Naive thymus-derived CD4-positive, alpha-beta T cell (primary cell): ENCODE data around the gene WDR27. TPM values are rescaled to one million over a fixed set of nuclear protein-coding genes. Genes with fewer than 3 reads are reported as not detected.
"Not testable (repeated sequence)": the region's sequence is repeated elsewhere in the genome, so short reads cannot be mapped to it uniquely, and the experiment has no call there.

Experiments used
- ATAC-seq: fragments of 150-1000 bp; cut with Tn5 transposase; 2 replicates; pipeline ENCODE4 v1.10.0; 2021; ENCODE audit warnings: mild to moderate bottlenecking, moderate library complexity
- CTCF ChIA-PET: fragments of 350-600 bp; sonication (Branson Sonifier 250); formaldehyde crosslinking; loops from one replicate; lab custom pipeline; 2021; ENCODE audit warnings: antibody characterized with exemption; lab: Charles Lee
- POLR2A ChIA-PET: fragments of 350-600 bp; sonication (Branson Sonifier 250); formaldehyde crosslinking; loops from one replicate; lab custom pipeline; 2021; ENCODE audit warnings: antibody characterized with exemption, inconsistent platforms; lab: Charles Lee
- DNase-seq, 9 donors: peaks; one replicate each; pipeline versions ENCODE4 v3.0.0 to v3.0.0-alpha.2; 2020 to 2022; ENCODE audit warnings: mixed read lengths in 1 of 9
- H3K27ac ChIP-seq: one replicate; pipeline ENCODE4 v1.7.0; 2013; ENCODE audit warnings: mild to moderate bottlenecking, low read depth, low read length, moderate library complexity
- H3K27me3 ChIP-seq, 2 donors: one replicate each; pipeline ENCODE4 v1.7.0; 2013; ENCODE audit warnings: low read length in 2 of 2, mild to moderate bottlenecking in 2 of 2, moderate library complexity in 2 of 2; ENCODE audit not compliant: control insufficient read depth in 2 of 2, insufficient read depth in 2 of 2
- H3K36me3 ChIP-seq, 3 experiments: 1 replicate in 2 of 3; 2 replicates in 1 of 3; pipeline ENCODE4 v1.7.0; 2013; ENCODE audit warnings: low read length in 3 of 3, mild to moderate bottlenecking in 3 of 3, moderate library complexity in 1 of 3; ENCODE audit not compliant: insufficient read depth in 3 of 3, control insufficient read depth in 2 of 3
- H3K4me1 ChIP-seq, 2 donors: one replicate each; pipeline ENCODE4 v1.7.0; 2013; ENCODE audit warnings: low read length in 2 of 2, mild to moderate bottlenecking in 2 of 2, moderate library complexity in 1 of 2; ENCODE audit not compliant: control insufficient read depth in 2 of 2, insufficient read depth in 2 of 2
- H3K4me3 ChIP-seq: 2 replicates; pipeline ENCODE4 v1.7.0; 2013; ENCODE audit warnings: mild to moderate bottlenecking, low read length
- H3K9me3 ChIP-seq, 3 experiments: 1 replicate in 2 of 3; 2 replicates in 1 of 3; pipeline ENCODE4 v1.7.0; 2013; ENCODE audit warnings: low read length in 3 of 3; ENCODE audit not compliant: control insufficient read depth in 2 of 3
- H3K27ac Mint-ChIP-seq, 9 donors: one replicate each; pipeline ENCODE4 v1.8.0; 2020 to 2022; ENCODE audit warnings: mixed read lengths in 9 of 9, mild to moderate bottlenecking in 8 of 9, moderate library complexity in 5 of 9, inconsistent platforms in 2 of 9
- H3K27me3 Mint-ChIP-seq, 5 donors: one replicate each; pipeline ENCODE4 v1.8.0; 2021 to 2022; ENCODE audit warnings: mixed read lengths in 5 of 5, mild to moderate bottlenecking in 1 of 5
- H3K36me3 Mint-ChIP-seq, 5 donors: one replicate each; pipeline ENCODE4 v1.8.0; 2020 to 2022; ENCODE audit warnings: mixed read lengths in 5 of 5, mild to moderate bottlenecking in 3 of 5, inconsistent platforms in 1 of 5
- H3K4me1 Mint-ChIP-seq, 7 donors: one replicate each; pipeline ENCODE4 v1.8.0; 2020 to 2022; ENCODE audit warnings: mixed read lengths in 7 of 7, mild to moderate bottlenecking in 3 of 7, inconsistent platforms in 1 of 7
- H3K4me3 Mint-ChIP-seq, 10 donors: one replicate each; pipeline ENCODE4 v1.8.0; 2020 to 2022; ENCODE audit warnings: mild to moderate bottlenecking in 10 of 10, mixed read lengths in 10 of 10, moderate library complexity in 6 of 10, inconsistent platforms in 2 of 10
- H3K9me3 Mint-ChIP-seq, 11 donors: one replicate each; pipeline ENCODE4 v1.8.0; 2020 to 2022; ENCODE audit warnings: mixed read lengths in 11 of 11, mild to moderate bottlenecking in 4 of 11, inconsistent platforms in 1 of 11, moderate library complexity in 1 of 11
- intact Hi-C, 2 donors: fragments of 100-400 bp; cut with micrococcal nuclease; formaldehyde crosslinking; loops; one replicate each; pipeline ENCODE4 v1.15.1; 2023
- polyA plus RNA-seq, 2 donors: library from polyadenylated mRNA; unstranded; fragments of 300-500 nt; fragmentation: Illumina TruSeq; gene quantifications; one replicate each; pipeline ENCODE4 v1.2.3, GENCODE V29; 2021
- total RNA-seq, 6 experiments: library from RNA in 5 of 6; stranded (reverse) in 5 of 6; gene quantifications; 1 replicate in 5 of 6; 2 replicates in 1 of 6; pipeline ENCODE4 v1.2.3 and lab custom pipeline; 2021 to 2026

Gene WDR27
- total and polyA plus RNA-seq, 7 experiments from 2014 or later, result 6.7 to 89.0 (median 36.0) TPM

GRCh38 chr6:169618526-169619490 lies 83.0 kb downstream of the WDR27 start:
- ChIA-PET POLR2A (no interaction called here), CTCF (interaction anchor here (0.7 kb wide), 1 partner anchor 25 kb away, joined by 3 read pairs; no protein-coding TSS in a partner anchor)
- no peaks in the 10 kb centered on the region for H3K9me3 ChIP-seq
- no peaks in the 10 kb centered on the region for H3K4me1 ChIP-seq
- Mint-ChIP-seq H3K9me3 (peaks cover 0 to 15% (median 6%) of the 10 kb centered on the region in 11 donors), H3K27me3 (no peaks in the 10 kb centered on the region), H3K36me3 (peaks cover 0 to 33% (median 18%) of the 10 kb centered on the region in 5 donors), H3K4me1 (peaks cover 0 to 4% (median 0%) of the 10 kb centered on the region in 7 donors), H3K4me3 (no peak overlapping the region), H3K27ac (peak overlapping the region in 1 of 9 donors; percentile 3)
- DNase-seq, result no peak
- H3K36me3 ChIP-seq, result no peaks in the 10 kb centered on the region
- no peak overlapping the region for H3K27ac ChIP-seq
- H3K4me3 ChIP-seq, result no peak overlapping the region
- intact Hi-C loops, result no loop called here
- H3K27me3 ChIP-seq, result no peaks in the 10 kb centered on the region
- ATAC-seq, result no peak

- peaks cover 0 to 38% (median 24%) of the 10 kb centered on the region in 5 donors for H3K36me3 Mint-ChIP-seq
- CTCF ChIA-PET, result no interaction called here
- H3K9me3 Mint-ChIP-seq, result peaks cover 0 to 15% (median 6%) of the 10 kb centered on the region in 11 donors
- POLR2A ChIA-PET, result no interaction called here
- ATAC-seq, result no peak
- no peaks in the 10 kb centered on the region for H3K27me3 Mint-ChIP-seq
- Histone ChIP-seq H3K27ac (no peak overlapping the region), H3K36me3 (no peaks in the 10 kb centered on the region), H3K27me3 (no peaks in the 10 kb centered on the region), H3K4me1 (no peaks in the 10 kb centered on the region), H3K9me3 (no peaks in the 10 kb centered on the region), H3K4me3 (no peak overlapping the region)
- no peak overlapping the region for H3K4me3 Mint-ChIP-seq
- DNase-seq, result no peak
- intact Hi-C loops, result no loop called here
- H3K27ac Mint-ChIP-seq, result no peak overlapping the region
- peaks cover 0 to 4% (median 0%) of the 10 kb centered on the region in 7 donors for H3K4me1 Mint-ChIP-seq
These were observed 84.3 kb downstream of the WDR27 start for GRCh38 chr6:169617562-169617961.

- POLR2A ChIA-PET, H3K27ac Mint-ChIP-seq, ATAC-seq, H3K27me3 Mint-ChIP-seq, H3K9me3 ChIP-seq, H3K27me3 ChIP-seq, H3K4me3 Mint-ChIP-seq, DNase-seq, H3K4me1 Mint-ChIP-seq, H3K4me1 ChIP-seq, H3K27ac ChIP-seq, intact Hi-C loops, CTCF ChIA-PET, H3K36me3 ChIP-seq, H3K4me3 ChIP-seq: not testable (repeated sequence)
- H3K36me3 Mint-ChIP-seq, result peaks cover 0 to 65% (median 55%) of the 10 kb centered on the region in 5 donors
- H3K9me3 Mint-ChIP-seq, result peaks cover 0 to 26% (median 2%) of the 10 kb centered on the region in 11 donors
These were observed 93.2 kb downstream of the WDR27 start for GRCh38 chr6:169608609-169609008.

- H3K27me3 Mint-ChIP-seq, result no peaks in the 10 kb centered on the region
- intact Hi-C loops, result no loop called here
- peaks cover 3 to 80% (median 76%) of the 10 kb centered on the region in 5 donors for H3K36me3 Mint-ChIP-seq
- no peak overlapping the region for H3K27ac Mint-ChIP-seq
- peaks cover 0 to 26% (median 4%) of the 10 kb centered on the region in 11 donors for H3K9me3 Mint-ChIP-seq
- POLR2A ChIA-PET, result no interaction called here
- H3K4me1 ChIP-seq, result no peaks in the 10 kb centered on the region
- H3K9me3 ChIP-seq, result no peaks in the 10 kb centered on the region
- peaks cover 0 to 3% (median 0%) of the 10 kb centered on the region in 3 experiments for H3K36me3 ChIP-seq
- peaks cover 0 to 4% (median 0%) of the 10 kb centered on the region in 7 donors for H3K4me1 Mint-ChIP-seq
- no peak overlapping the region for H3K27ac ChIP-seq
- ATAC-seq, result no peak
- no peak for DNase-seq
- no peaks in the 10 kb centered on the region for H3K27me3 ChIP-seq
- no peak overlapping the region for H3K4me3 Mint-ChIP-seq
- H3K4me3 ChIP-seq, result no peak overlapping the region
- CTCF ChIA-PET, result no interaction called here
These were observed 97.8 kb downstream of the WDR27 start for GRCh38 chr6:169604076-169604475.

GRCh38 chr6:169601129-169601528 lies 100.7 kb downstream of the WDR27 start:
- CTCF ChIA-PET, POLR2A ChIA-PET, H3K4me1 Mint-ChIP-seq, H3K36me3 ChIP-seq, H3K4me1 ChIP-seq, H3K27me3 ChIP-seq, H3K9me3 ChIP-seq, ATAC-seq, H3K27me3 Mint-ChIP-seq, DNase-seq, intact Hi-C loops, H3K4me3 ChIP-seq, H3K4me3 Mint-ChIP-seq, H3K27ac ChIP-seq, H3K27ac Mint-ChIP-seq: not testable (repeated sequence)
- peaks cover 3 to 28% (median 6%) of the 10 kb centered on the region in 11 donors for H3K9me3 Mint-ChIP-seq
- H3K36me3 Mint-ChIP-seq, result peaks cover 5 to 81% (median 78%) of the 10 kb centered on the region in 5 donors

GRCh38 chr6:169592558-169592957 lies 109.3 kb downstream of the WDR27 start:
- Mint-ChIP-seq H3K4me3 (no peak overlapping the region), H3K4me1 (peaks cover 13 to 35% (median 24%) of the 10 kb centered on the region in 7 donors), H3K27me3 (no peaks in the 10 kb centered on the region), H3K9me3 (peaks cover 0 to 11% (median 3%) of the 10 kb centered on the region in 11 donors), H3K27ac (no peak overlapping the region), H3K36me3 (peaks cover 2 to 18% (median 10%) of the 10 kb centered on the region in 5 donors)
- Histone ChIP-seq H3K4me1 (peaks cover 20 to 22% of the 10 kb centered on the region in 2 donors), H3K27ac (no peak overlapping the region), H3K36me3 (no peaks in the 10 kb centered on the region), H3K9me3 (no peaks in the 10 kb centered on the region), H3K4me3 (no peak overlapping the region), H3K27me3 (no peaks in the 10 kb centered on the region)
- intact Hi-C loops, result no loop called here
- POLR2A ChIA-PET, result no interaction called here
- ATAC-seq (no peak), DNase-seq (no peak)
- CTCF ChIA-PET, result no interaction called here
